A172 (cell line): ENCODE measurements around the gene SHISAL1. TPM values are rescaled to one million over a fixed set of nuclear protein-coding genes. Genes with fewer than 3 reads are reported as not detected.

ENCODE experiments used
- DNase-seq: peaks from one replicate; pipeline ENCODE4 v3.0.0-alpha.2; 2015; ENCODE audit warnings: low spot score
- total RNA-seq: library from RNA; depleted of rRNA; stranded (reverse); fragments of >200 nt; shearing (Covaris generic); gene quantifications from 2 replicates; pipeline ENCODE4 v1.2.3, GENCODE V29; 2014; rRNA removed

Gene SHISAL1
- total RNA-seq = 2.6 and 3.1 TPM in 2 replicates

GRCh38 chr22:44312766-44313165 is at the start of gene SHISAL1:
Gene SHISAL1, minus strand, starts transcription at chr22:44312951. Its CDS starts 12,006 bp downstream, at chr22:44300945.
- peak; percentile 40 for DNase-seq

GRCh38 chr22:44361391-44362126 is 48.8 kb upstream of the SHISAL1 start:
- peak; percentile 13 for DNase-seq

GRCh38 chr22:44360668-44361381 is 48.1 kb upstream of the SHISAL1 start:
- peak; percentile 74 for DNase-seq

- DNase-seq = no peak
These were observed 47.5 kb upstream of the SHISAL1 start for GRCh38 chr22:44360306-44360667.

- DNase-seq = no peak
These were observed 46.9 kb upstream of the SHISAL1 start for GRCh38 chr22:44359496-44360110.

GRCh38 chr22:44358709-44359440 is 46.1 kb upstream of the SHISAL1 start:
- DNase-seq = no peak

GRCh38 chr22:44357966-44358465 is 45.3 kb upstream of the SHISAL1 start:
- DNase-seq = no peak

GRCh38 chr22:44357296-44357965 is 44.7 kb upstream of the SHISAL1 start:
- peak; percentile 21 for DNase-seq

- DNase-seq = no peak
These were observed 42.9 kb upstream of the SHISAL1 start for GRCh38 chr22:44355716-44356070.

- DNase-seq = no peak
These were observed 41.5 kb upstream of the SHISAL1 start for GRCh38 chr22:44354288-44354687.

- DNase-seq = no peak
These were observed 40.3 kb upstream of the SHISAL1 start for GRCh38 chr22:44353041-44353440.

- DNase-seq = no peak
These were observed 39.8 kb upstream of the SHISAL1 start for GRCh38 chr22:44352378-44353035.

GRCh38 chr22:44351685-44352377 is 39.1 kb upstream of the SHISAL1 start:
- peak; percentile 82 for DNase-seq

GRCh38 chr22:44351037-44351436 is 38.3 kb upstream of the SHISAL1 start:
- DNase-seq = no peak

GRCh38 chr22:44349594-44349993 is 36.8 kb upstream of the SHISAL1 start:
- no peak for DNase-seq

- no peak for DNase-seq
These were observed 36.3 kb upstream of the SHISAL1 start for GRCh38 chr22:44348971-44349560.

- DNase-seq = no peak
These were observed 34.8 kb upstream of the SHISAL1 start for GRCh38 chr22:44347549-44347948.

GRCh38 chr22:44347080-44347479 is 34.3 kb upstream of the SHISAL1 start:
- no peak for DNase-seq

GRCh38 chr22:44345872-44346271 is 33.1 kb upstream of the SHISAL1 start:
- no peak for DNase-seq

GRCh38 chr22:44344407-44344806 is 31.7 kb upstream of the SHISAL1 start:
- DNase-seq = no peak
